Activated CD4-positive, alpha-beta T cell treated with anti-CD3 and anti-CD28 coated beads for 36 hours (primary cell): Measurements from ENCODE around the gene ATP1A4. TPM values are rescaled to one million over a fixed set of nuclear protein-coding genes. Genes with fewer than 3 reads are reported as not detected.

Experiments
- ATAC-seq: fragments of 200-7000 bp; cut with Tn5 transposase; one replicate; pipeline ENCODE4 v1.10.0; 2021; ENCODE audit warnings: mild to moderate bottlenecking, moderate library complexity
- CTCF ChIA-PET: fragments of 350-600 bp; sonication (Branson Sonifier 250); formaldehyde crosslinking; loops from one replicate; lab custom pipeline; 2021; ENCODE audit warnings: antibody characterized with exemption; lab: Charles Lee
- POLR2A ChIA-PET: fragments of 350-600 bp; sonication (Branson Sonifier 250); formaldehyde crosslinking; loops from one replicate; lab custom pipeline; 2021; ENCODE audit warnings: antibody characterized with exemption, inconsistent platforms; lab: Charles Lee
- DNase-seq: peaks from one replicate; pipeline ENCODE4 v3.0.0-alpha.2; 2020
- H3K27ac Mint-ChIP-seq: one replicate; pipeline ENCODE4 v1.8.0; 2021; ENCODE audit warnings: mixed read lengths
- H3K27me3 Mint-ChIP-seq: one replicate; pipeline ENCODE4 v1.8.0; 2021; ENCODE audit warnings: mixed read lengths
- H3K36me3 Mint-ChIP-seq: one replicate; pipeline ENCODE4 v1.8.0; 2021; ENCODE audit warnings: low read depth, mixed read lengths
- H3K4me1 Mint-ChIP-seq: one replicate; pipeline ENCODE4 v1.8.0; 2021; ENCODE audit warnings: mixed read lengths
- H3K4me3 Mint-ChIP-seq: one replicate; pipeline ENCODE4 v1.8.0; 2021; ENCODE audit warnings: mild to moderate bottlenecking, moderate library complexity, mixed read lengths
- H3K9me3 Mint-ChIP-seq: one replicate; pipeline ENCODE4 v1.8.0; 2021; ENCODE audit warnings: low read depth, mixed read lengths
- intact Hi-C, 2 experiments: fragments of 100-400 bp; cut with DNase I in 1 of 2; cut with micrococcal nuclease in 1 of 2; formaldehyde crosslinking; loops; one replicate each; pipeline versions ENCODE4 v1.14.2 to v1.15.1; 2022 to 2024; cut with DNase I, micrococcal nuclease
- total RNA-seq, 2 experiments: library from RNA; stranded (reverse); gene quantifications; one replicate each; pipeline ENCODE4 v1.2.3, GENCODE V29; 2021

ATP1A4 gene
- total RNA-seq, 2 experiments from 2014 or later: not detected

- peaks cover 42% of the 10 kb centered on the region for H3K36me3 Mint-ChIP-seq
- H3K4me3 Mint-ChIP-seq: no peak overlapping the region
- ATAC-seq: no peak
- ChIA-PET POLR2A (no interaction called here), CTCF (interaction anchor here (0.7 to 3.7 kb wide), 5 partner anchors 12 to 19 kb away, joined by 3 to 23 read pairs (median 3); no protein-coding TSS in a partner anchor)
- no peaks in the 10 kb centered on the region for H3K9me3 Mint-ChIP-seq
- H3K27me3 Mint-ChIP-seq: no peaks in the 10 kb centered on the region
- no peak for DNase-seq
- peaks cover 9% of the 10 kb centered on the region for H3K4me1 Mint-ChIP-seq
- intact Hi-C loops: no loop called here
- no peak overlapping the region for H3K27ac Mint-ChIP-seq
Measured at GRCh38 chr1:160232911-160233310, 81.5 kb downstream of the ATP1A4 start.

Other genes starting within 250 kb of the ATP1A4 start
- gene TAGLN2, start 226.1 kb upstream of the ATP1A4 start, total RNA-seq: 100 to 1,000 TPM; 410 to 495 TPM
- under 1 TPM in 1 of 2 experiments, not detected in 1; 0.07 TPM for gene IGSF9, start 206.0 kb upstream of the ATP1A4 start, total RNA-seq
- not detected for gene SLAMF9, start 197.4 kb upstream of the ATP1A4 start, total RNA-seq
- gene PIGM, start 119.6 kb upstream of the ATP1A4 start, total RNA-seq: 1 to 10 TPM; 4.3 to 4.7 TPM
- gene KCNJ10, start 81.4 kb upstream of the ATP1A4 start, total RNA-seq: under 1 TPM; 0.11 TPM
- under 1 TPM; 0.04 to 0.05 TPM for gene KCNJ9, start 70.1 kb upstream of the ATP1A4 start, total RNA-seq
- 10 to 100 TPM; 29.2 to 33.8 TPM for gene IGSF8, start 53.0 kb upstream of the ATP1A4 start, total RNA-seq
- gene ATP1A2, start 35.8 kb upstream of the ATP1A4 start, total RNA-seq: not detected
- gene CASQ1, start 39.0 kb downstream of the ATP1A4 start, total RNA-seq: not detected
- 10 to 100 TPM; 42.5 to 63.4 TPM for gene PEA15, start 53.8 kb downstream of the ATP1A4 start, total RNA-seq
- gene DCAF8, start 110.9 kb downstream of the ATP1A4 start, total RNA-seq: 100 to 1,000 TPM; 116 to 135 TPM
- gene PEX19, start 133.5 kb downstream of the ATP1A4 start, total RNA-seq: 10 to 100 TPM; 49.2 to 55.8 TPM
- gene COPA, start 191.6 kb downstream of the ATP1A4 start, total RNA-seq: 100 to 1,000 TPM; 125 to 148 TPM
- gene NCSTN, start 191.8 kb downstream of the ATP1A4 start, total RNA-seq: 10 to 100 TPM; 47.0 to 51.5 TPM
- gene NHLH1, start 215.5 kb downstream of the ATP1A4 start, total RNA-seq: under 1 TPM; 0.32 to 0.42 TPM
- under 1 TPM; 0.09 to 0.12 TPM for gene VANGL2, start 249.0 kb downstream of the ATP1A4 start, total RNA-seq